GM12878 (cell line): Measurements from ENCODE around the gene AGBL1. TPM values are rescaled to one million over a fixed set of nuclear protein-coding genes. Genes with fewer than 3 reads are reported as not detected.

Experiments
- BCLAF1 ChIP-seq: fragments of 450-650 bp; IDR thresholded peaks from 2 replicates; pipeline ENCODE4 v1.6.1; 2017; ENCODE audit warnings: antibody characterized with exemption, mild to moderate bottlenecking, moderate library complexity
- ETV6 ChIP-seq, 2 experiments: fragments of 450-650 bp in 1 of 2; IDR thresholded peaks in 1 of 2; conservative IDR thresholded peaks in 1 of 2; 2 replicates each; pipeline ENCODE4 v1.6.1; 2014; ENCODE audit warnings: antibody characterized with exemption in 1 of 2, borderline replicate concordance in 1 of 2, low read depth in 1 of 2, mild to moderate bottlenecking in 1 of 2, moderate library complexity in 1 of 2
- EZH2 ChIP-seq: IDR thresholded peaks from 2 replicates; pipeline ENCODE4 v1.6.1; 2012; ENCODE audit warnings: low read depth, mild to moderate bottlenecking, control low read depth, inconsistent platforms, low read length, borderline replicate concordance; ENCODE audit not compliant: control insufficient read depth
- RFX5 ChIP-seq: IDR thresholded peaks from 2 replicates; pipeline ENCODE4 v1.6.1; 2011; ENCODE audit warnings: low read depth, low read length, improper control_type of control experiment
- SKIL ChIP-seq: fragments of 450-650 bp; IDR thresholded peaks from 2 replicates; pipeline ENCODE4 v1.6.1; 2017; ENCODE audit warnings: mild to moderate bottlenecking, low read depth, inconsistent platforms; ENCODE audit not compliant: poor library complexity, severe bottlenecking
- SRF ChIP-seq, 2 experiments: IDR thresholded peaks; 2 replicates each; pipeline ENCODE4 v1.6.1; 2011; ENCODE audit warnings: low read depth in 2 of 2, low read length in 2 of 2, mild to moderate bottlenecking in 1 of 2, moderate library complexity in 1 of 2
- STAT3 ChIP-seq: IDR thresholded peaks from 2 replicates; pipeline ENCODE4 v1.6.1; 2011; ENCODE audit warnings: low read depth, low read length, improper control_type of control experiment
- ZBTB33 ChIP-seq: fragments of 450-650 bp; IDR thresholded peaks from 2 replicates; pipeline ENCODE4 v1.6.1; 2017; ENCODE audit warnings: mild to moderate bottlenecking
- ZNF274 ChIP-seq: IDR thresholded peaks from one replicate; pipeline ENCODE4 v1.8.0; 2011; ENCODE audit not compliant: insufficient read length, insufficient read depth
- polyA plus RNA-seq, 11 experiments: library from polyadenylated mRNA; depleted of rRNA in 4 of 11; unstranded in 6 of 11; stranded (reverse) in 5 of 11; fragments of >200 nt; fragmentation: Nextera tagmentation in 4 of 11; fragmentation: Illumina TruSeq in 1 of 11; extraction: Ambion mirVana in 4 of 11; extraction: Trizol in 1 of 11; gene quantifications; 1 replicate in 1 of 11; 2 replicates in 10 of 11; pipeline versions ENCODE4 v1.2.1 to v1.2.3, GENCODE V29; 2011 to 2016; ENCODE audit warnings: inconsistent platforms in 2 of 11, missing spikeins in 2 of 11, low read depth in 1 of 11
- total RNA-seq, 4 experiments: library from RNA; depleted of rRNA in 3 of 4; stranded (reverse); fragments of >200 nt in 3 of 4; fragmentation: Illumina TruSeq in 1 of 4; extraction: Trizol in 1 of 4; gene quantifications; 2 replicates each; pipeline versions ENCODE4 v1.2.1 to v1.2.3, GENCODE V29; 2013 to 2021

The AGBL1 gene
- total and polyA plus RNA-seq, 10 of the 15 experiments (the other 5 are each of a cell fraction or from before 2014, with no cell fraction given), result not detected

DNA sequence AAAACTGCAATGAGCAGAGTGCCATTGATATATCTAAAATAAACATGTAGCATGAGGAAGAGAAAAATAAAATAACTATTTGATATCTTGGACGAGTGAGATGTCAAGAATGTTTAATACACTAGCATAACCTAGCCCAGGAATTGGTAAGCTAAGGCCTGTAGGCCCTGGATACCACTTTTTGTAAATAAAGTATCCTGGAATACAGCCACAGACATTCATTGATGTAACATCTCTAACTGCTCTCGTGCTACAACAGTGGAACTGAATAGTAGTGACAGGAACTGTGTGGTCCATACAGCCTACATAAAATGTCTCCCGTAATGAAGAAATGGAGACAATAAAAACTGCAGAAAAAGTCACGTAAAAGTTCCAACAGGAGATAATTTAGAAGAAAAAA is 869.0 kb downstream of the AGBL1 start (continued):
- TF ChIP-seq SKIL (no peak), ETV6 (conservative IDR thresholded peaks at IDR 0.05 in 1 of 2, IDR thresholded peaks at IDR 0.05 in 1 of 2; ENCODE audit: borderline replicate concordance in 1 of 2, low read depth in 1 of 2) (no peak), RFX5 (no peak), SRF (IDR thresholded peaks at IDR 0.05; ENCODE audit: low read depth in 2 of 2, low read length in 2 of 2) (no peak), ZBTB33 (no peak), ZNF274 (no peak), STAT3 (no peak), EZH2 (no peak), BCLAF1 (no peak)
